Measurements from ENCODE around the gene DHRS7. TPM values are rescaled to one million over a fixed set of nuclear protein-coding genes. Genes with fewer than 3 reads are reported as not detected.

DHRS7 gene
- total and polyA plus RNA-seq, 2 experiments from 2014 or later = 39.3 to 39.4 TPM

DNA sequence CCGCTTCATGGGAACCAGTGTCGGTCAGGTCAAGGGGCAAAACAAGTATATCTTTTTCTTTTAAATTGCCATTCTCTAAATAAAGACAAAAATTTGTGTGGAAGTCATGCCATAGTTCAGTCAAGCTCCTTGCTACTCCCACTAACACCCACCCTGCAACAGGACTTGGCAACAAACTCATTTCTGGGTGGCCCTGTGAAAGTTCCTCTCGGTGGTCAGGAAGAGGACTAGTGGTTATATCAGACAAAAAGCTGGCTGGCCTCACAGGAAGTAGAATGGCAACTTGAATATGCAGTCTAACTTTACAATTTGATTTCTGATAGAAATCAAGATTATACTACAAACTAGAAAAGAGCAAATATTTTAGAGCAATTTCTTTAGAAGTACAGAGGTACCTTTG, 11.2 kb downstream of the DHRS7 start (continued):
- TF ChIP-seq ZNF462 (CRISPR knock-in tag; IDR thresholded peaks at IDR 0.05) = no peak
- TF ChIP-seq EZH2phosphoT487 (IDR thresholded peaks at IDR 0.05; ENCODE audit: unreplicated experiment) = no peak
- TF ChIP-seq, protein P1, sequence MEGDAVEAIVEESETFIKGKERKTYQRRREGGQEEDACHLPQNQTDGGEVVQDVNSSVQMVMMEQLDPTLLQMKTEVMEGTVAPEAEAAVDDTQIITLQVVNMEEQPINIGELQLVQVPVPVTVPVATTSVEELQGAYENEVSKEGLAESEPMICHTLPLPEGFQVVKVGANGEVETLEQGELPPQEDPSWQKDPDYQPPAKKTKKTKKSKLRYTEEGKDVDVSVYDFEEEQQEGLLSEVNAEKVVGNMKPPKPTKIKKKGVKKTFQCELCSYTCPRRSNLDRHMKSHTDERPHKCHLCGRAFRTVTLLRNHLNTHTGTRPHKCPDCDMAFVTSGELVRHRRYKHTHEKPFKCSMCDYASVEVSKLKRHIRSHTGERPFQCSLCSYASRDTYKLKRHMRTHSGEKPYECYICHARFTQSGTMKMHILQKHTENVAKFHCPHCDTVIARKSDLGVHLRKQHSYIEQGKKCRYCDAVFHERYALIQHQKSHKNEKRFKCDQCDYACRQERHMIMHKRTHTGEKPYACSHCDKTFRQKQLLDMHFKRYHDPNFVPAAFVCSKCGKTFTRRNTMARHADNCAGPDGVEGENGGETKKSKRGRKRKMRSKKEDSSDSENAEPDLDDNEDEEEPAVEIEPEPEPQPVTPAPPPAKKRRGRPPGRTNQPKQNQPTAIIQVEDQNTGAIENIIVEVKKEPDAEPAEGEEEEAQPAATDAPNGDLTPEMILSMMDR (conservative IDR thresholded peaks at IDR 0.05; ENCODE audit: low read depth in 2 of 2) = no peak
- TF ChIP-seq ETS1 (IDR thresholded peaks at IDR 0.05) = no peak
- TF ChIP-seq NANOG (IDR thresholded peaks at IDR 0.05; ENCODE audit: borderline replicate concordance) = no peak
- no peak for TF ChIP-seq ZNF114 (CRISPR knock-in tag; IDR thresholded peaks at IDR 0.05)

GRCh38 chr14:60151715-60152114, 13.5 kb downstream of the DHRS7 start:
- H3K9me3 Mint-ChIP-seq = no peaks in the 10 kb centered on the region
- Histone ChIP-seq H3K4me2 (no peak overlapping the region), H3K36me3 (ENCODE audit: insufficient read depth) (no peaks in the 10 kb centered on the region), H3K27ac (ENCODE audit: low read depth) (no peak overlapping the region), H3K27me3 (ENCODE audit: insufficient read depth) (no peaks in the 10 kb centered on the region), H3K4me3 (no peak overlapping the region), H2AFZ (no peak overlapping the region), H3K9me2 (ENCODE audit: insufficient read depth) (no peaks in the 10 kb centered on the region; the same call in 1 of the 2 replicates), H4K20me1 (replicated peaks; ENCODE audit: insufficient read depth) (no peaks in the 10 kb centered on the region), H3K79me2 (replicated peaks; ENCODE audit: insufficient read depth) (no peaks in the 10 kb centered on the region), H3F3A (replicated peaks; ENCODE audit: low read depth) (no peaks in the 10 kb centered on the region), H3K4me1 (ENCODE audit: insufficient read depth) (peaks cover 4% of the 10 kb centered on the region; the same call in 1 of the 2 replicates)
- H3K4me1 Mint-ChIP-seq = peaks cover 5% of the 10 kb centered on the region; the same call in 2 of the 3 replicates
- ATAC-seq = no peak
- no peaks in the 10 kb centered on the region for H3K27me3 Mint-ChIP-seq (ENCODE audit: insufficient read depth, low read depth, poor library complexity)
- no peak for DNase-seq (ENCODE audit: low spot score)
- no peak overlapping the region for H3K27ac Mint-ChIP-seq
- H3K36me3 Mint-ChIP-seq (ENCODE audit: low read depth) = peaks cover 17% of the 10 kb centered on the region; the same call in 2 of the 3 replicates
- TF ChIP-seq EZH2phosphoT487 (IDR thresholded peaks at IDR 0.05; ENCODE audit: unreplicated experiment) (no peak), ZNF114 (CRISPR knock-in tag; IDR thresholded peaks at IDR 0.05) (no peak), ZNF331 (CRISPR knock-in tag; IDR thresholded peaks at IDR 0.05; ENCODE audit: low read depth) (no peak), CREB1 (CRISPR knock-in tag; IDR thresholded peaks at IDR 0.05; ENCODE audit: low read depth) (no peak), NANOG (IDR thresholded peaks at IDR 0.05; ENCODE audit: borderline replicate concordance) (no peak)
- no peak overlapping the region for H3K4me3 Mint-ChIP-seq
